Esophagus squamous epithelium (tissue), 5 donors: Measurements from ENCODE around the gene TBX6. TPM values are rescaled to one million over a fixed set of nuclear protein-coding genes. Genes with fewer than 3 reads are reported as not detected.
A peak's percentile ranks its signal among the peaks of the same experiment; 100 is the strongest.
"Not testable (repeated sequence)": the region's sequence is repeated elsewhere in the genome, so short reads cannot be mapped to it uniquely, and the experiment has no call there.

Experiments used
- DNase-seq: peaks from one replicate; lab custom pipeline; 2025; lab: John Stamatoyannopoulos, UW
- H3K27ac ChIP-seq, 4 donors: fragments of 200-600 bp; sonication (generic); one replicate each; pipeline ENCODE4 v1.5.1; 2016 to 2019; ENCODE audit warnings: mild to moderate bottlenecking in 1 of 4
- H3K27me3 ChIP-seq, 4 donors: fragments of 200-600 bp; sonication (generic); 1 replicate in 3 of 4; 2 replicates in 1 of 4; pipeline versions ENCODE4 v1.5.1 to v1.6.0; 2017 to 2021; ENCODE audit warnings: antibody characterized with exemption in 1 of 4
- H3K36me3 ChIP-seq, 3 donors: fragments of 200-600 bp; sonication (generic); one replicate each; pipeline ENCODE4 v1.5.1; 2016 to 2019
- H3K4me1 ChIP-seq, 3 donors: fragments of 200-600 bp; sonication (generic); one replicate each; pipeline ENCODE4 v1.5.1; 2017 to 2019
- H3K4me3 ChIP-seq, 4 donors: fragments of 200-600 bp; sonication (generic); 1 replicate in 3 of 4; 2 replicates in 1 of 4; pipeline ENCODE4 v1.5.1; 2016 to 2019; ENCODE audit warnings: mild to moderate bottlenecking in 2 of 4, moderate library complexity in 1 of 4
- H3K9me3 ChIP-seq, 3 donors: fragments of 200-600 bp; sonication (generic); one replicate each; pipeline ENCODE4 v1.5.1; 2016 to 2019
- POLR2A ChIP-seq, 4 donors: fragments of 450-650 bp; IDR thresholded peaks; one replicate each; pipeline ENCODE4 v1.6.1; 2017; ENCODE audit warnings: antibody characterized with exemption in 4 of 4, mild to moderate bottlenecking in 4 of 4, moderate library complexity in 3 of 4
- WGBS, 2 donors: methylation state at CpG; one replicate each; pipeline ENCODE4 v1.1.5; 2018; 5-methylcytosine and 5-hydroxymethylcytosine counted together
- intact Hi-C: fragments of 100-400 bp; cut with DNase I; formaldehyde crosslinking; loops from one replicate; pipeline ENCODE4 v1.15.0; 2022
- total RNA-seq, 4 donors: library from RNA; depleted of rRNA; stranded (reverse); fragments of >200 nt; gene quantifications; one replicate each; pipeline ENCODE4 v1.1.0, GENCODE V29; 2016
- TF ChIP-seq, protein P1 (sequence below), 6 experiments: fragments of 450-650 bp in 4 of 6; fragments of 200-600 bp in 2 of 6; sonication (generic) in 2 of 6; IDR thresholded peaks; one replicate each; pipeline ENCODE4 v1.5.1; 2016 to 2019; ENCODE audit warnings: antibody characterized with exemption in 6 of 6, mild to moderate bottlenecking in 4 of 6, moderate library complexity in 4 of 6
- donor health status: DM: yes; HTN: yes; CAD: no.

The TBX6 gene
- total RNA-seq, 4 donors from 2014 or later = 1.9 to 6.2 (median 4.7) TPM

DNA sequence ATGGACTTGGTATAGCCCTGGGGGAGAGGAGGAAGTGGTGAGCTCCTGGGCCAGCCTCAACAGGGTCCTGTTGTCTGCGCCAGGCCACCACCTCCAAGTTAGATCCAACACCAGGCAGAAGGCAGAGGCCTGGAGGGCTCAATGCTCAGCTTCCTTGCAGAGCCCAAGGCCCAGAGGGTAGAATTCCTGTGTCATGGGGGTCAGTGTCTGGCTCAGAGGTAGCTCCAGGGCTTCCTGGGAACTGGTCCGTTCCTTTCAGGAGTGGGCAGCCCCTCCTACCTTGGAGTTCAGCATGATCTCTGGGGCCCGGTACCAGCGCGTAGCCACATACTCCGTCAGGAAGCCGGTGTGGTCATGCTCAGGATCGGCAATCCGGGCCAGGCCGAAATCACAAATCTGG, 26.0 kb upstream of the TBX6 start:
- Histone ChIP-seq H3K36me3 (peaks cover 10 to 88% (median 43%) of the 10 kb centered on the region in 3 donors), H3K4me1 (peaks cover 38 to 91% (median 44%) of the 10 kb centered on the region in 3 donors), H3K9me3 (no peaks in the 10 kb centered on the region), H3K27ac (no peak overlapping the region), H3K27me3 (no peaks in the 10 kb centered on the region), H3K4me3 (no peak overlapping the region)
- intact Hi-C loops = no loop called here
- DNase-seq = no peak
- WGBS, 2 donors = 88 to 100% methylated on average over 3 to 5 of the region's 10 CpGs
- TF ChIP-seq, protein P1, sequence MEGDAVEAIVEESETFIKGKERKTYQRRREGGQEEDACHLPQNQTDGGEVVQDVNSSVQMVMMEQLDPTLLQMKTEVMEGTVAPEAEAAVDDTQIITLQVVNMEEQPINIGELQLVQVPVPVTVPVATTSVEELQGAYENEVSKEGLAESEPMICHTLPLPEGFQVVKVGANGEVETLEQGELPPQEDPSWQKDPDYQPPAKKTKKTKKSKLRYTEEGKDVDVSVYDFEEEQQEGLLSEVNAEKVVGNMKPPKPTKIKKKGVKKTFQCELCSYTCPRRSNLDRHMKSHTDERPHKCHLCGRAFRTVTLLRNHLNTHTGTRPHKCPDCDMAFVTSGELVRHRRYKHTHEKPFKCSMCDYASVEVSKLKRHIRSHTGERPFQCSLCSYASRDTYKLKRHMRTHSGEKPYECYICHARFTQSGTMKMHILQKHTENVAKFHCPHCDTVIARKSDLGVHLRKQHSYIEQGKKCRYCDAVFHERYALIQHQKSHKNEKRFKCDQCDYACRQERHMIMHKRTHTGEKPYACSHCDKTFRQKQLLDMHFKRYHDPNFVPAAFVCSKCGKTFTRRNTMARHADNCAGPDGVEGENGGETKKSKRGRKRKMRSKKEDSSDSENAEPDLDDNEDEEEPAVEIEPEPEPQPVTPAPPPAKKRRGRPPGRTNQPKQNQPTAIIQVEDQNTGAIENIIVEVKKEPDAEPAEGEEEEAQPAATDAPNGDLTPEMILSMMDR (IDR thresholded peaks at IDR 0.05) = no peak
- TF ChIP-seq POLR2A (IDR thresholded peaks at IDR 0.05) = no peak

DNA sequence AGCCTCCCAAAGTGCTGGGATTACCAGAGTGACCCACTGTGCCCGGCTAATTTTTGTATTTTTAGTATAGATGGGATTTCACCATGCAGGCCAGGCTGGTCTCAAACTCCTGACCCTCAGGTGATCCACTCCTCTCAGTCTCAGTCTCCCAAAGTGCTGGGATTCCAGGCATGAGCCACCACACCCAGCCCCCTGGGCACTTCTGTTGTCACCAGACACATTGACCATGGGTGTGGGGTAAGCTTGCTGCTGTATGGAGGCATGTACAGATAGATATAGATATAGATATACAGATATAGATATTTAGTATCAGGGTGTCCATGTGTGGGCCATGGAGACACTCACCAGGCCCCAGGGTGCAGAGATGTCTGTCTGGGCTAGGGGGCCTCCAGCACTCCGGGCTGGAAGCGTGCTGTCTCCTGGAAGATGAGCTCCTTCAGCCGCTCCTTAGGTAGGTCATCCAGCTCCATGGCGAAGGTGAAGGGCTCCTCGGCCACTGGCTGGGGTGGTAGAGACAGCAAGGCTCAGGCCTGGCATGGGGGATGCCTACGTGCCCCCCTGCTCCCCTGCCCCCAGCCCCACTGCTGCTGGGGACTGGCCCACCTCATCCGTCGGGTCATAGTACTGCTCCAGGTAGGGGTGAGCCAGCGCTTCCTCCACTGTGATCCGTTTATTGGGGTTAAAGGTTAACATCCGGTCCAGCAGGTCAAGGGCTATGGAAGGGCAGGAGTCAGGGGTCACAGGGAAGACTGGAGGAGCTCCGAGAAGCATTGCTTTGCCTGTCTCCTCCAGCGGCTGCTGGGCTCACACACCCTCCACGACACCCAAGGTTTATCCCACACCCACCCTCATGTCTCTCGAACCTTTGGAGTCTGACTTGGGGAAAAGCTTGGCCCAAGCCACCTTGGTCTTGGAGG, 24.8 kb upstream of the TBX6 start:
- peak overlapping the region in 3 of 4 donors; percentile 74 to 83 (median 80) for H3K27ac ChIP-seq
- H3K4me1 ChIP-seq = peaks cover 29 to 90% (median 35%) of the 10 kb centered on the region in 3 donors
- H3K27me3 ChIP-seq = no peaks in the 10 kb centered on the region
- no peak overlapping the region for H3K4me3 ChIP-seq
- DNase-seq = no peak
- WGBS, 2 donors = 81 to 83% methylated on average over 5 to 8 of the region's 16 CpGs
- H3K36me3 ChIP-seq = peaks cover 11 to 100% (median 43%) of the 10 kb centered on the region in 3 donors
- no peak for TF ChIP-seq POLR2A (IDR thresholded peaks at IDR 0.05)
- TF ChIP-seq, protein P1 (IDR thresholded peaks at IDR 0.05) = no peak
- no peaks in the 10 kb centered on the region for H3K9me3 ChIP-seq
- intact Hi-C loops = no loop called here

DNA sequence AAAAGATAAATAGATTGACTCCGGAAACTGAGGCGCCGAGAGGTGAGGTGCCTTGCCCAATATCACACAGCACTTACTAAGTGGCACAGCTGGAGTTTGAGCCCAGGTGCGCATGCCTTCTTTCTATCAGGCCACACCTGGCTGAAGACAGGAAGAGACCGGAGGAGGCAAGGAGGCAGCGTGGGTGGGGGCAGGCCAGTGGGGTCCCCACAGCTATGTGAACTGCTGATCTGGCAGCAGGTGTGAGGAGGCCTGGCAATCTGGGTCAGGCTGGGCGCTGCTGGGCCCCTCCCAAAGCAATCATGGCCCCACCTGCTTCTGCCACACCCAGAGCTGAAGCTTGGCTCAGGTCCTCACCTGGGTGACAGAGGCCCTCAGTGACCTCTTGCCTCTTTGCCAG, 23.5 kb upstream of the TBX6 start:
- Histone ChIP-seq H3K4me1 (peaks cover 22 to 77% (median 27%) of the 10 kb centered on the region in 3 donors), H3K36me3 (peaks cover 17 to 100% (median 43%) of the 10 kb centered on the region in 3 donors), H3K27me3 (no peaks in the 10 kb centered on the region), H3K27ac (peak overlapping the region; percentile 55 to 83 (median 77)), H3K4me3 (no peak overlapping the region), H3K9me3 (no peaks in the 10 kb centered on the region)
- no peak for DNase-seq
- 63 to 71% methylated on average over 6 to 7 of the region's 7 CpGs for WGBS, 2 donors
- intact Hi-C loops = no loop called here
- no peak for TF ChIP-seq POLR2A (IDR thresholded peaks at IDR 0.05)

DNA sequence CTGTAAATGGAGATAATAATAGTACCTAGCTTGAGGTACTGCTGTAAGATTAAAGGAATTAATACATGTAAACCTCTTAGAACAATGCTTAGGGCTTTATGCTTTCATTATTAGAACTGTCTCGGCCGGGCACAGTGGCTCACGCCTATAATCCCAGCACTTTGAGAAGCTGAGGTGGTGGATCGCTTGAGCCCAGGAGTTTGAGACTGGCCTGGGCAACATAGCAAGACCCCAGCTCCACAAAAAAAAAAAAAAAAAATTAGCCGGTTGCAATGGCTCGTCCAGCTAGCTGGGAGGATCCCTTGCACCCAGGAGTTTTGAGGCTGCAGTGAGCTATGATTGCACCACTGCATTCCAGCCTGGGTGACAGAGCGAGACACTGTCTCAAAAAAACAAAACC, 23.1 kb upstream of the TBX6 start:
- H3K36me3 ChIP-seq = peaks cover 17 to 100% (median 39%) of the 10 kb centered on the region in 3 donors
- intact Hi-C loops, H3K27me3 ChIP-seq, DNase-seq, H3K4me3 ChIP-seq, H3K9me3 ChIP-seq: not testable (repeated sequence)
- H3K4me1 ChIP-seq = peaks cover 22 to 73% (median 27%) of the 10 kb centered on the region in 3 donors
- 65 to 80% methylated on average over 4 to 7 of the region's 7 CpGs for WGBS, 2 donors
- H3K27ac ChIP-seq = peak overlapping the region; percentile 61 to 83 (median 77)

DNA sequence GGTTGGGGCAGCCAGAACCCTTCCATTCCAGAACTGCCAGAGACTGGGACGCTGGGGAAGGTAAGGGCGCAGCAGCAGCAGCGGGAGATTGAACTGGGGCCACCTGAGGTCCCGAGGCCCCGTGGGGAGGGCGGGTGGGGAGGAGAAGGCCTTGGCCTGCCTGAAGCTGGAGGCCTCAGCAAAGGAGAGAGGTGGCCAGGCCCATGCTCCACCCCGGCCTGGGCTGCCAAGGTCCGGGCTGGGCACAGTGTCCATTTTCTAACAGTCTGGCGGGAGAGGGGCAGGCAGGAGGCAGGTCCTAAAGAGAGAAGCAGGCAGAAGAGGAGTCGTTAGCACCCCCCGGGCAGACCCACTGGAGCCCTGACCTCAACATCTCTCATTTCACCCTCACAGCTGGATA, 22.7 kb upstream of the TBX6 start:
- no peaks in the 10 kb centered on the region for H3K27me3 ChIP-seq
- H3K27ac ChIP-seq = peak overlapping the region; percentile 61 to 83 (median 77)
- no peak overlapping the region for H3K4me3 ChIP-seq
- no peaks in the 10 kb centered on the region for H3K9me3 ChIP-seq
- 83 to 92% methylated on average over 2 to 3 of the region's 11 CpGs for WGBS, 2 donors
- intact Hi-C loops = no loop called here
- H3K4me1 ChIP-seq = peaks cover 22 to 69% (median 27%) of the 10 kb centered on the region in 3 donors
- DNase-seq = no peak
- H3K36me3 ChIP-seq = peaks cover 17 to 100% (median 35%) of the 10 kb centered on the region in 3 donors
- TF ChIP-seq, protein P1 (IDR thresholded peaks at IDR 0.05) = no peak
- no peak for TF ChIP-seq POLR2A (IDR thresholded peaks at IDR 0.05)
